IMR-90 (cell line): ENCODE data around the gene INPPL1.

Source experiments
- BHLHE40 ChIP-seq: fragments of 150-350 bp; IDR thresholded peaks from 2 replicates; pipeline ENCODE4 v1.6.1; 2016; ENCODE audit warnings: mild to moderate bottlenecking, low read depth, low read length
- MXI1 ChIP-seq: IDR thresholded peaks from 2 replicates; pipeline ENCODE4 v1.6.1; 2012; ENCODE audit warnings: low read depth, mild to moderate bottlenecking, low read length, moderate library complexity, borderline replicate concordance
- POLR2A ChIP-seq: IDR thresholded peaks from 2 replicates; pipeline ENCODE4 v1.6.1; 2012; ENCODE audit warnings: mild to moderate bottlenecking, low read depth, low read length
- RCOR1 ChIP-seq: IDR thresholded peaks from 2 replicates; pipeline ENCODE4 v1.6.1; 2012; ENCODE audit warnings: mild to moderate bottlenecking, low read length, improper control_type of control experiment; ENCODE audit not compliant: insufficient replicate concordance
- RFX5 ChIP-seq: IDR thresholded peaks from 2 replicates; pipeline ENCODE4 v1.8.0; 2012; ENCODE audit warnings: low read depth, mild to moderate bottlenecking, low read length, moderate library complexity
- TF ChIP-seq, protein P1 (sequence below): conservative IDR thresholded peaks from 2 replicates; pipeline ENCODE4 v1.5.1; 2012; ENCODE audit warnings: mild to moderate bottlenecking, low read depth, low read length, improper control_type of control experiment
- TF ChIP-seq, protein P2 (sequence below): fragments of 150-350 bp; IDR thresholded peaks from 2 replicates; pipeline ENCODE4 v1.6.1; 2017; ENCODE audit warnings: mild to moderate bottlenecking, antibody characterized with exemption, low read length, low read depth
- TF ChIP-seq, protein P3 (sequence below): fragments of 150-350 bp; IDR thresholded peaks from 2 replicates; pipeline ENCODE4 v1.6.1; 2016; ENCODE audit warnings: low read depth, mild to moderate bottlenecking, low read length, moderate library complexity, borderline replicate concordance

DNA sequence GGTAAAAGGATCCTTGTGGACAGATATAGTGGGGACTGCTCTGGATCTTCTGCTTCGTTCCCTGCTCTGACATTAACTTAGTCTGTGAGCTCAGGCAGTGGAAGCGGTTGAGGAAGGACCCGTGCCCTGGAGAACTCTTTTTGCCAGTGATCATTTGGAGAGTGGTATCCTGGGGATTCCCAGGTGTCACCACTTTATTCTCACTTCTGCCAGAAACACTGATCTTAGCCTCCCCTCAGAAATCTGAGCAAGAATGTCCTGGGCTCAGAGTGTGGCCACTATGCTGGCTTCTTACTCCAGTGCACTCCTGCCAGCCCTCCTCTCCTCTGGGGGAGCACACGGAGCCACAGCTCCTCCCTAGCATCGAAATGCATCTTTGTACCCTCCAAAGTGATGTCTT, 27.0 kb downstream of the INPPL1 start:
- TF ChIP-seq POLR2A (no peak), RCOR1 (no peak), RFX5 (no peak), MXI1 (no peak), BHLHE40 (no peak)
- TF ChIP-seq, protein P1, sequence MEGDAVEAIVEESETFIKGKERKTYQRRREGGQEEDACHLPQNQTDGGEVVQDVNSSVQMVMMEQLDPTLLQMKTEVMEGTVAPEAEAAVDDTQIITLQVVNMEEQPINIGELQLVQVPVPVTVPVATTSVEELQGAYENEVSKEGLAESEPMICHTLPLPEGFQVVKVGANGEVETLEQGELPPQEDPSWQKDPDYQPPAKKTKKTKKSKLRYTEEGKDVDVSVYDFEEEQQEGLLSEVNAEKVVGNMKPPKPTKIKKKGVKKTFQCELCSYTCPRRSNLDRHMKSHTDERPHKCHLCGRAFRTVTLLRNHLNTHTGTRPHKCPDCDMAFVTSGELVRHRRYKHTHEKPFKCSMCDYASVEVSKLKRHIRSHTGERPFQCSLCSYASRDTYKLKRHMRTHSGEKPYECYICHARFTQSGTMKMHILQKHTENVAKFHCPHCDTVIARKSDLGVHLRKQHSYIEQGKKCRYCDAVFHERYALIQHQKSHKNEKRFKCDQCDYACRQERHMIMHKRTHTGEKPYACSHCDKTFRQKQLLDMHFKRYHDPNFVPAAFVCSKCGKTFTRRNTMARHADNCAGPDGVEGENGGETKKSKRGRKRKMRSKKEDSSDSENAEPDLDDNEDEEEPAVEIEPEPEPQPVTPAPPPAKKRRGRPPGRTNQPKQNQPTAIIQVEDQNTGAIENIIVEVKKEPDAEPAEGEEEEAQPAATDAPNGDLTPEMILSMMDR: no peak
- TF ChIP-seq, protein P2, sequence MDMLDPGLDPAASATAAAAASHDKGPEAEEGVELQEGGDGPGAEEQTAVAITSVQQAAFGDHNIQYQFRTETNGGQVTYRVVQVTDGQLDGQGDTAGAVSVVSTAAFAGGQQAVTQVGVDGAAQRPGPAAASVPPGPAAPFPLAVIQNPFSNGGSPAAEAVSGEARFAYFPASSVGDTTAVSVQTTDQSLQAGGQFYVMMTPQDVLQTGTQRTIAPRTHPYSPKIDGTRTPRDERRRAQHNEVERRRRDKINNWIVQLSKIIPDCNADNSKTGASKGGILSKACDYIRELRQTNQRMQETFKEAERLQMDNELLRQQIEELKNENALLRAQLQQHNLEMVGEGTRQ: no peak
- TF ChIP-seq, protein P3, sequence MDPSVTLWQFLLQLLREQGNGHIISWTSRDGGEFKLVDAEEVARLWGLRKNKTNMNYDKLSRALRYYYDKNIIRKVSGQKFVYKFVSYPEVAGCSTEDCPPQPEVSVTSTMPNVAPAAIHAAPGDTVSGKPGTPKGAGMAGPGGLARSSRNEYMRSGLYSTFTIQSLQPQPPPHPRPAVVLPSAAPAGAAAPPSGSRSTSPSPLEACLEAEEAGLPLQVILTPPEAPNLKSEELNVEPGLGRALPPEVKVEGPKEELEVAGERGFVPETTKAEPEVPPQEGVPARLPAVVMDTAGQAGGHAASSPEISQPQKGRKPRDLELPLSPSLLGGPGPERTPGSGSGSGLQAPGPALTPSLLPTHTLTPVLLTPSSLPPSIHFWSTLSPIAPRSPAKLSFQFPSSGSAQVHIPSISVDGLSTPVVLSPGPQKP: no peak
